Smooth muscle cell of the pulmonary artery (primary cell): ENCODE data around the gene ACTR6. TPM values are rescaled to one million over a fixed set of nuclear protein-coding genes. Genes with fewer than 3 reads are reported as not detected.

Experiments
- total RNA-seq: library from RNA; depleted of rRNA; stranded (reverse); fragments of >200 nt; gene quantifications from 2 replicates; pipeline ENCODE4 v1.2.3, GENCODE V29; 2014

ACTR6 gene
- total RNA-seq: 10.5 and 15.6 TPM in 2 replicates

GRCh38 chr12:100200463-100201181, at the start of gene ACTR6:
ACTR6 (plus strand) TSS chr12:100200815; CDS start chr12:100200852, 37 bp downstream.

GRCh38 chr12:100266835-100267602, 66.4 kb downstream of the ACTR6 start, which contains the start of the genes DEPDC4 and SCYL2:
DEPDC4 (minus strand) TSS chr12:100267079; CDS start chr12:100267076, 3 bp downstream.
SCYL2 (plus strand) TSS chr12:100267177; CDS start chr12:100282971, 15,794 bp downstream.

Other genes with a start within 250 kb of the ACTR6 start
- 1.9 and 6.1 TPM in 2 replicates for gene ANKS1B, start 215.9 kb upstream of the ACTR6 start, total RNA-seq
- 41.7 and 58.5 TPM in 2 replicates for gene BLTP3B, start 57.9 kb upstream of the ACTR6 start, total RNA-seq
- gene DEPDC4, start 66.3 kb downstream of the ACTR6 start, total RNA-seq: 0.46 and 1.1 TPM in 2 replicates
- 32.1 and 36.2 TPM in 2 replicates for gene SCYL2, start 66.4 kb downstream of the ACTR6 start, total RNA-seq
- gene SLC17A8, start 156.3 kb downstream of the ACTR6 start, total RNA-seq: not detected in 2 replicates